Measurements from ENCODE around the gene KDM4B. TPM values are rescaled to one million over a fixed set of nuclear protein-coding genes. Genes with fewer than 3 reads are reported as not detected.

Gene KDM4B
- total RNA-seq, 1 donor from 2014 or later: 25.8 TPM

DNA sequence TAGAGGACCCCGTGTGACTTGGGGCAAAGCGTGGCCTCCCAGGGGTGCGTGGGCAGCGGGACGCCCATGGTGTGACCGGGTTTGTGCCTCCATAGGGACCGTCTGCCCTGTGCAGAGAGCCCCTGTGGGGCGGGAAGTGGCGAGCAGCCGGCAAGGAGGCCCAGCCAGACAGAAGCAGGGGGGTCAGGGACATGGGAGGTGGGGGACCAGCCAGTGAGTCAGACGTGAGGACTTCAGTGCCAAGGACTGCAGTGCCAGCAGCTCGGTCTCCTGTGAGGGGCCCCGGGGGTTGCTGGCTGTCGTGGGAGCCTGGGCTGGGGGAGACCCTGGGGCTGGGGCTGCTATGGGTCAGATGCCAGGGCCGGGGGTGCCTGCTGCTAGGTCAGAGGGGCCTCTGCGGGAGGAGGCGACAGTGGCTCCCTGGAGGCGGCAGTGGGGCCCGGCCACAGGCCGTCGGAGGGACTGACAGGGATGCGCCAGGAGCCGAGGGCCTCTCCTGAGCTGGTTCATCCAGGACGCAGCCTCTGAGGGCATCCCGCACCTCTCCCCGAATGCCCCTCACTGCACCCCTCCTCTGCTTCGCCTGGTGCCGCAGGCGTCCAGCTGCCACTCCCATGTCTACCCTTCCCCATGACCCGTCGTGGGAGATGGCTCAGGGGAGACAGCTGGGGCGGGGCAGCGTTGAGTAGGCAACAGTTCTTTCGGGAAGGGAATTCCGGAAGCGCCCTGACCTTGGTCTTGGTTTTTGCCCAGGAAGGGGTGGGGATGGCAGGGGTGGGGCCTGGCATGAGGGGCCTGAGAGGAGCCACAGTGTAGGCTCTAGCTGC is 80.0 kb downstream of the KDM4B start:
- DNase-seq (ENCODE audit: low read depth): peak; percentile 54

DNA sequence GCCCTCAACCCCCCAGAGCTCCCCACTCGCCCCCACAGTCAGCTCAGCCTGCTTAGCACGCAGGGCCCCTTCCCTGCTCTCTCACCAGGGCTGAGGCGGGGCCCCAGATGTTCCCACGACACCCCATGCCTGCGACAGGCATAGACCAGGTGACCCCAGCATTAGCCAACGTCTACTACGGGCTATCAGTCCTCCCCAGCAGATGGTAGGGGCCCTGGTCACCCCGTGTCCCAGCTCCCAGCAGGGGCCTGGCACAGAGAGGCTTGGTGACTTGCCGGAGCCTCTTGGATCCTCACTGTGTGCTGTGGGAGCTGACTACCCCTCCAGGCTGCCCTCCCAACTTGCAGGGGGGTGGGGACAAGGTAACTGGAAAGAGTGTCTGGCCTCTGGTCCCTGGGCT is 80.6 kb downstream of the KDM4B start:
- DNase-seq (ENCODE audit: low read depth): no peak

DNA sequence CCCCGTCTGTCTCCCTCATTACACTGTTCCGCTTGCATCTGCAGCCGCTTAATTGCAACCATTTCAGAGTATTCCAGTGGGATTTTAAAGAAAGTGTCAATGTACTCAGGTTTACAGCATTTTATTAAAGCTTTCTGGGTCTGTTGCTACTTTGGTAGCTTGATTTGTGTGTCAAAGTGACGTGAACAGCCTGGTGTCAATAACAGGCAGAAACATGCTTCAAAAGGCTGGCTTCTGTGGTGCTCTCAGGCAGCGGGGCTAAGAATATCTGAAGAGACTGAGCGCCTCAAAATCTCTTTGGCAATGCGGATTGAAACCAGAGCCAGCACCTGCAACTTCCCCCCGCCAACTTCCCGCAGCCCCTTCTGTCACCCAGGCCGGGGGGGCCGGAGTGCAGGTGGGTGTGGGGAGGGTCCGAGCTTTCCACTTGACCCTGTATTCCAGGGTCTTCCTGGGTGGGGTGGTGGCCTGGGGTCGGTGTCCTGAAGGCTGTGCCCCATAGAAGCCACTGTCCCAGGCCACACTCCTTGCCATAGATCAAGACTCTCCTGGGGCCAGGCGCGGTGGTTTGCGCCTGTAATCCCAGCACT is 81.2 kb downstream of the KDM4B start:
- DNase-seq (ENCODE audit: low read depth): no peak

DNA sequence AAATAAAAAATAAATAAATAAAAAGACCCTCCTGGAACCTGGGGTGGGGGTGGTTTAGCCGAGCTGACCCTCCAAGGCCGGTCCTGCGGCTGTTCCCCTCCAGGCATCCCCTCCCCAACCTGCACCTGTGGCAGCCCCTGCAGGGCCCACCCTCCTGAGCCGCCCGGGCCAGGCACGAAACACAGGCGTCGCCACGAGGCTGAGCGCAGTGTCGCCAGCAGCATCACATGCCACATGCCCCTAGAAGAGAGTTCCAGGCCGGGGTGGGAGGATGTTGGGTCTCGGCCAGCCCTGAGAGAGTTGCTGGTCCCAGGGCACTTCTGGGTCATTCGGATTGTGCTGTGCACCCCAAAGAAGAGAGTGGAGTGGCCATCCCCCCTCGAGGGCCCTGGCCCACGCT is 82.0 kb downstream of the KDM4B start:
- no peak for DNase-seq (ENCODE audit: low read depth)

DNA sequence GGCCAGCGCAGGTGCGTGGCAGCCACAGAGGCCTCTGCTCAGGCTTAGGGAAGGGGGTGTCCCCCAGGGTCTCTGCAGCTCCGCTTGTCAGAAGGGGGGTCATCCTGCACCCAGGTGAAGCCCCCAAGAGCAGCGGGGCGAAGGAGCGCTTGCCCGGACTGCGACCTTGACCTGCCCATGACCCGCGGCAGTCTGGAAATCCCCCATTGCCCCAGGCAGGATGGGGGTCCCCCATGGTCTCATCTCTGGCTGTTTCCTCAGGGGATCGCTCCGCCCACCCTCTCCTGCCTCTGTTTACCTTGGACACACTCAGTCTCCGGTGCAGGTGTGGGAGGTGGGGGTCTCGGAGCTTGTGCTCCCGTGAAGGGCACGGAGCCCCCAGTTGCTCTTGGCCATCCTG is 82.7 kb downstream of the KDM4B start:
- DNase-seq (ENCODE audit: low read depth): no peak

DNA sequence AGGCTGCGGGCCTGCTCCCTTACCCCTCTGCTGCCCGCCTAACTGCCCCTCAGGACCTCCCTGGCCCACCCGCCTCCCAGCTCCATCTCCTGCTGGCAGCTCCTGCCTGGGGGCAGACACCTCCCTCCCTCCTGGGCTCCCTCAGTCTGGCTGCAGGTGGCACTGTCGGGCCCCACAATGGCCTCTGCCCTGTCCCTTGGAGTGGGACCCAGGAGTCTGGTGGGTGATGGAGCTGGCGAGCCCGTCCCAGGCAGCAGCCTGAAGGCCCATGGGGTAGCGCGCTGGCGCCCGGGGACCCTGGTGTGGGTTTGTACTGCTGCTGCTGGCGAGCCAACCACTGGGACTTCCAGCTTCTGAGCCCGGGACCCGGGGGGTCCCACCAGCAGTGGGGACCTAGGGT is 83.6 kb downstream of the KDM4B start:
- no peak for DNase-seq (ENCODE audit: low read depth)

DNA sequence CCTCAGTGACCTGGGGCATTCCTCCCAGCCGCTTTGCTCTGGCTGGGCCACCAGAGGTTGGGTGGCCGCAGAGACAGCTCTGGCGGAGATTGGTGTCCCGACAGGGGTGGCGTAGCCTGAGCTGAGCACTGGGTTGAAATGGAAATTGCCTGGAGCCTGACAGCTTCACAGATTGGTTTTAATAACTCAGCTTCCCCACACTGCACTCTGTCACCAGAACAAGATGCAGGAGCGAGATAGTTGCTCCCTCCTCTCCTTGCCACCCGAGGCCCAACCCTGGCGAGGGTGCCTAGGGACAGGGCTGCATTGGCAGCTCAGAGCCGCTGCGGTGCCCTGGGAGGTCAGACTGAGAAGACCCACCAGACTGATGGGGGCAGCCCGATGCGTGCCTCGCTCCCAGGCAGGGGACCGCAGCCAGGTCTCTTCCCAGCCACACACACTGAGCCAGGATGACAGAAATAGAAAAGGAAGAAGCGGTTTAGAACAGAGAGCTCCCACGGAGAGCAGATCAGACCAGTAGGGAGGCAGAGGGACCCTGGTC is 84.1 kb downstream of the KDM4B start:
- no peak for DNase-seq (ENCODE audit: low read depth)

DNA sequence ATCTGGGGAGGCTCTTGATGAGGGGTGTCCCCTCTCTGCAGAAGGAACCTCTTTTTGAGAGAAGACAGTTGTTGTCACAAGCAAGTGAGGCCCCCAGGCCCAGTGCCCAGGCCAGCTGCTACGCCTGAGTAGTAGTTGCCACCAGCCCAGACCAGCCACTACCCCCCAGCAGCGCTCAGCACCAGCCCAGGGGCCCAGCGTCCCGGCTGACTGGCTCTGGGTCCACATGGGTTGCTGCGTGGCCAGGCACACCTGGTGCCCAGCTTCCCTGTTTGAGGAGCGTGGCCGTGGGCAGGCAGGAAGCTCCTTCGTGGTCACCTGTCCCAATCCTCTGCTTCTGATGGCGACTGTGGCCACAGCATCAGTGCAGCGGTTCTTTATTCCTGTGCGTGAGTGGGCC is 84.7 kb downstream of the KDM4B start:
- no peak for DNase-seq (ENCODE audit: low read depth)

DNA sequence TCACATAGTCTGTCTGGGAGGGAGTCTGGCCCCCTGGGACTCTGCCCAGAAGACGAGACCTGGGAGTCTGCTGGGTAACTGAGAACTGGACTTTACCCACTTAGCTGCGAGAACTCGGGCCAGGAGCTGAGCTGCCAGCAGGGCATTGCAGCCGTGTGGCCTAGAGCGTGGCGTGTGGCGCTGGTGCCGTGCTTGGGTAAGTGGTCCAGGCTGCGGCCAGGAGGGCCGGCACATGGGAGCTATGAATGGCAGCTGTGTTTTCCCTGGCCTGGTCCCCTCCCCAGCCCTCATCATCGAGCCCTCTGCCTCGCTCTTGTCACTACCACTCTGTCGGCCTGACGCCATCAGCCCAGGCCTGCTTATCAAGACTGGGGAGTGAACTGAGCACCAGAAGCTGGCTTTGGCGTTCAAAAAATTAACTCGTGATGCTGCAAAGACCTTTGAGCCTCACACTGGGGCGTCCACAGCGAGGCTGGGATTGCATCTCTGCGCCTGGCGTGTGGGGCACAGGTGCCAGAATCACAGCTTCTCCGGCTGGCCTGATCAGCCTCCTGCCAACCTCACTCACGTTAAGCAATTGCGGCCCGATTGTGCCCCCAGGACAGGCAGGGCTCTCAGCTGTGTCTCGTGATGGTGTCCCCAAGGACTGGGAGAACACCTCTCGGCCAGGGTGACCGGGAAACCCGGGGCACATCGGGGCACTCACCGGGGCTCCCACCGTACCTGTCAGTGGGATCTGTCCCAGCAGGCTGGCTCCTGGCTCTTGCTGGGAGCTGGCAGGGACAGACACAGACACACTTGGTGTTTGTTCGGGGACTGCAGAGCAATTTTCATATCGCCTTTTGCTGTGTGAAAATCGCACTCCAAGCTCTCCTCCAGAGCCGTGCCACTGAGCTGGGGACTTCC is 85.9 kb downstream of the KDM4B start:
- no peak for DNase-seq (ENCODE audit: low read depth)

DNA sequence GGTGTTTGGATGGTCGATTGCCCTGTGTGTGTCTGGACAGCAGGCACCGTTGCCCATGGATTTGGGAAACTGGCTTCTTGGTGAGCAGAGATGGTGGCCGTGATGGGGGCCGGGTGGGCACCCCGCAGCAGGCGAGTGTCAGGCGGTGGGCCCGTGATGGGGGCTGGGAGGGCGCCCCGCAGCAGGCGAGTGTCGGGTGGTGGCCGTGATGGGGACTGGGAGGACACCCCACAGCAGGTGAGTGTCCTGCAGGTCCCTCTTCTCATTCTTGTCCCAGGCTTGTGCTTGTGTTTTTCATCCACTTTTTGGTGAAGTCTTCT is 86.5 kb downstream of the KDM4B start:
- no peak for DNase-seq (ENCODE audit: low read depth)

DNA sequence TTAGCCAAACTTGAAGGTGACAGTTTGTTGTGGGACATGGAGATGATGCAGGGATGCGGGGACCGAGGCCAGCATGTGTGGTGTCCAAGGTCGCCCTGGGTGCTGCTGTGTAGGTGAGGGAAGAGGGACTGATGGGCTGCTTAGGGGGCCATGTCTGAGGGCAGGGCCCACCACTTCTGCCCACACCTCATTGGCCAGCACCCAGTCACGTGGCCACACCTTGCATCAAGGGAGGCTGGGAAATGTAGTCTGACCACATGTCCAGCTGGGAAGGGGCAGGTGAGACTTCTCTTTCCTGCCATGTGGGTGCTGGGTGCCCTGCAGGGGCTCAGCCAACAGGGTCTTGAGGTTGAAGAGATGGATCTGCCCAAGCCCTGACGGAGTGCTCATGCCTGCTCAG is 88.9 kb downstream of the KDM4B start:
- no peak for DNase-seq (ENCODE audit: low read depth)

DNA sequence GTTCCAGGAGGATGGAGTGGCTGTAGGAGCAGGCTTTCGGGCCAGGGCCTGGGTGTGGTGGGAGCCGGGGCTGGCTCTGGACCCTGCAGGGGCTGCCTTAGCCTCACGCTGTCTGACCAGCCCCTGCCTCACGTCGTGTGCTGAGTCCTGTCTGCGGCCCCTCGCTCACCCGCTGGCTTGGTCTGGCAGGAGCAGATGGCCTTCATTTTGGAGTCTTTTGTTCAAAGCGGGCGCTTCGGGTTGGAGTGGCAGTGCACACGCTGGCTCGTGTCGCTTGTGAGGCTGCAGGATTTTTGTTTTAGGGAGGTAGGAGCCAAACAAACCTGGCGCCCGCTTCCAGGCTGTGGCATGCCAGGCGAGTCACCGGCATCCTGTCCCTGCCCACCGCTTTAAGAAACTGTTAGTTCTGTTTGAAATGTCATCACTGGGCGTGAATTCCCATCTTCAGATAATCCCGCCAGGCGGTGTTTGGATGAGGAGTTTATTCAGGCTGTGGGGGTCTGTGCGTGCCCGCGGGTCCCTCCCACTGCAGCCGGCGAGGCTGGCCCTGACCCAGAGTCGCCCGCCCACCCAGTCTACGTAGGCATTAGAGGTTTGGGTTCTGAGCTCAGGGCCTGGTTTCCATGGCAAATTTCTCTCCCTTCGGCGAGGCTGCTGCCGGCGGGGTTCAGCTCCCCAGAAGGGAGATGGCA is 89.8 kb downstream of the KDM4B start:
- DNase-seq (ENCODE audit: low read depth): no peak

DNA sequence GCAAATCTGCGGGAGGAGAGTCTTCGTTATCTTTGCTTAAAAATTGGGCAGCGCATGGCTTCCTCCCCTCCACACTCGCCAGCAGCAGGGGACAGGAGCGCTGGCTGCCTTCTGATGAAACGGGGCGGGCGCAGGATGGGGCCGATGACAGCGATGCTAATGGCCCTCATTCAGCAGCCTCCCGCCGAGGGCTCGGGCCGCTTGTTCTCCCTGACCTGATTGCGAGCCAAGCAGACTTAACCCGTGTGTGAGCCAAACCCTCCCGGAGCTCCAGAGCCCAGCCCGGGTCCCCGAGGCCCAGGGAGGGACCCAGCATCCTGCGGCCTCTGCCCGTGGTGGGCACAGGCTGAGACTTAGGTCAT is 90.3 kb downstream of the KDM4B start:
- DNase-seq (ENCODE audit: low read depth): no peak

DNA sequence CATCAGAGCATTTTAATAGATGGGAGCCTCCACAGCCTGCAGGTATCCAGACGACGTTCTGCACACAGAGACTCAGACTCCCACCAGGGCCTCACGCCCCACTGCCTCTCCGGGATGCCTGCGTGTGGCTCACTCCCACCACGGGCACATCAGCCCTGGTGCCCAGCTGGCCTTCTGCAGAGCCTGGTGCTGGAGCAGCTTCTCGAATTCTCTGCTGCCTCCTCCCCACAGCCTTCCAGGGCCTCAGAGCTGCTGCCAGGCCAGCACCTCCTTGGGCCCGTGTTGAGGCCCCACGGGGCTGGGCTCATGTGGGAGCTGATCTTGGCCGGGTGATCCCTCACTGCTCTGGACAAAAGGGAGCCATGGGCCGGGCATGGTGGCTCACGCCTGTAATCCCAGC is 90.9 kb downstream of the KDM4B start:
- DNase-seq (ENCODE audit: low read depth): no peak

DNA sequence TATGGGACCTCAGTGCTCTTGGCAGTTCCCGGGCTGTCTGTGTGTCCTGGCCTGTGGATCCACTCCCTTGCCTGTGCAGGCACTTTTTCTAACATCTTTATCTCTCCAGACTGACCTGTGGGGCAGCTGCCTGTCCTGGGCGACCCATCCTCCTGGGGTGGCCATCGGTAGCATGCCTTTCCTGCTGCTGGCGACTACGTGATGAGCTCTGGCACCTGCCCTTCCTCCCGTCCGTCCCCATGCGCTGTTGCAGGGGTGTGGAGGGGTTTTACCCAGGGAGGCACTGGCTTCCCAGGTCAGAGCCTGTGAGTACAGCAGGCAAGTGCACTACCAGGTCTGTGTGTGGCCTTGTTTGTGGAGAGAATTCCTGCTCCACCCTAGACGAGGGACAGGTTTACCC is 93.3 kb downstream of the KDM4B start:
- no peak for DNase-seq (ENCODE audit: low read depth)

DNA sequence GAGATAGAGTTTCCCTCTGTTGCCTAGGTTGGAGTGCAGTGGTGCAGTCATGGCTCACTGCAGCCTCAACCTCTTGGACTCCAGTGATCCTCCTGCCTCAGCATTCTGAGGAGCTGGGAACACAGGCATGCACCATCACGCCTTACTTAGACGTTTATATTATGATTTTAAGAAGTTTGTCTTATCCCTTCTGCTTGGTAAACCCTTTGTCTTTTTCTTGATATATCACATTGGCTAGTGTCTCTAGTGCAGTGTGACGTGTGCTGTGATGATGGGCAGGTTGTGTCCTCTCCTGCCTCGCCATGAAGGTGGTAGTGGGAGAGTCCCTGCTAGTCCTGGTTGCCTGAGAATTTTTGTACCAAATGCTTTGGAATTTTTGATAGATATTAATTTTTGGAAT is 93.9 kb downstream of the KDM4B start:
- DNase-seq (ENCODE audit: low read depth): no peak

DNA sequence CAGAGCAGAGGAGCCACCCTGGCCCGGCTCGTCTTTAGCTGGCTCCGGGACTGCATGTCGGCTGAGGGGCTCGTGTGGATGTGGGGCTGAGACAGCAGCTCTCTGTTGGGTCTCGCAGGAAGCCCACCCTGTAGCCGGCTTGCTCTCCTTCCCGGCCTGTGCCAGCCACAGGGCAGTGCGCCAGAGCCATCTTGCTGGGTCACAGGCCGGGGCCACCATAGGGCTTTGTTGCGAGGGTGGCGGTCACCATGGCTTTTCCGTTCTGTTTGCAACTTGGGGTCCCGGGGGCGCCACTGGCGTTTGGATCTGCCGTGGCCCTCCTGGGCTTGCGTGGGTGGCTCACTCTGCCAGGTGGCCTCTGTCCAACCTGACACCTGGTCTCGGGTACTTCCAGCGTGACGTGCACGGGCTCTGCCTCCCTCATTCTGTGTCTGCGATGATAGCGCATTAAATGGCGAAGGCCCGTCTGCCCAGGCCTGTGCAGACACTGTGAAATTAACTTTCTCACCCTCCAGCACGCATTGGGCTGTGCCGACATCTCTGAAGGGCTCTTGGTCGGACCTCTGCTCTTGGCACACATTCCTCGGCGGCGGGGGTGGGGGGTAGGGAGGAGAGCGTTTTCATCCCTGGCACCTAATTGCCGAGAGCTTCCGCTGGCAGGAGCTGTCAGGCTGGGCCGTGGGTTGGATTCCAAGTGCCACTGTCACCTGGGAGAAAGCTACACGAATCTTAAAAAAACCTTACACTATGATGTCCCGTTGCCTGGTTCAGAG is 95.1 kb downstream of the KDM4B start:
- no peak for DNase-seq (ENCODE audit: low read depth)

DNA sequence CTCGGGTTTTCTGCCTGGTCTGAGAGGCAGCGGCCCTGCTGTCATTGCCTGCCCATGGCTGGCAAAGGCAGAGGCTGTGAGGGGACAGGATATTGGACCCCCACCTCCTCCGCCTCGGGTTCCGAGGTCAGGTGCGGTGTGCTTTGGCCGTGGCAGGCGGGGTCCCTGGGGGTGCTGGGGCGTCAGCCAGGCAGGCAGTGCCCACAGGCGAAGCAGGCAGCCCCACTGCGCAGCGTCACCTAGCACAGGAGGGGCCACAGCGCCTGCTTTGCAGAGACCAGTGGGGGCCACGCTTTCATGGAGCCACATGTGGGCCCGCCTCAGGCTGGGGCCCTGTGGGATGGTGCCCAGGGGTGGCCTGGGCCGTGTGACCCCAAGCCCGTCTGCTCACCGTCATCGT is 96.0 kb downstream of the KDM4B start:
- no peak for DNase-seq (ENCODE audit: low read depth)

DNA sequence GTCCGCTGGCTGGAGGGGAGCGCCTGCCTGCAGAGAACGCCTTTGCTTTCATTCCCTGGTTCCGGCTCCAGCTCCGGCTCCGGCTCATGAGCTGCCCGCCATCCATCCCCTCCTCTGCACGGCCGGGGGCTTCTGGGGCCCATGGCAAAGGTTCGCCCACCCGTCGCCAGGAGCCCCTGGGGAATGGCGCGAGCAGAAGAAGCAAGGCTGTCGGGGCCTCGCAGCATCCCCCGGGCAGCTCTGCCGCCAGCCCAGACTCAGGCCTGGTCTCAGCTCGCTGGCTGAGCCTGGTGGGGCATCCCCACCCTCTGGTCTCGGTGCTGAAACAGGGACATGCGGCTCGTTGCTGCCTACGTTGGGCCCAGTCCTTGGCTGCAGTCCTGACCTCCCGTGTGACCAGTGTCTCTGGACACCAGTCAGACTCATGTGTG is 96.8 kb downstream of the KDM4B start:
- no peak for DNase-seq (ENCODE audit: low read depth)

DNA sequence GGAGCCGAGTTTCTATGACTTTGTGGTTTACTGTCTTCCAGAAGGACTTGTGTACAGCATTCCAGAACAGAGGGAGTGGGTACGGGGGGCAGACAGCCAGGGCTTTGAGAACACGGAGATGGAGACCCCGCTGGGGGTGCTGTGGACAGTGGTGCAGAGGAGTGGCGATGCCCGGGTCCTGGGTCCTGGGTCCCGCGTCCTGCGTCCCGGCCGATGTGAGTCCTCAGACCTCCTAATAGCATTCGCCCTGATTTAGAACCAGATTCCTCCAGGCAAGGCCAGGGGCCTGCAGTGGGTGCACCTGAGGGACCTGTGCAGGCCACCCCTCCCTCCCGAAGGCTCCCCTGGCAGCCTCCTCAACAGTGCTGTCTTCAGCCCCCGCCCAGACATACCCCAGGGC is 97.9 kb downstream of the KDM4B start:
- no peak for DNase-seq (ENCODE audit: low read depth)

DNA sequence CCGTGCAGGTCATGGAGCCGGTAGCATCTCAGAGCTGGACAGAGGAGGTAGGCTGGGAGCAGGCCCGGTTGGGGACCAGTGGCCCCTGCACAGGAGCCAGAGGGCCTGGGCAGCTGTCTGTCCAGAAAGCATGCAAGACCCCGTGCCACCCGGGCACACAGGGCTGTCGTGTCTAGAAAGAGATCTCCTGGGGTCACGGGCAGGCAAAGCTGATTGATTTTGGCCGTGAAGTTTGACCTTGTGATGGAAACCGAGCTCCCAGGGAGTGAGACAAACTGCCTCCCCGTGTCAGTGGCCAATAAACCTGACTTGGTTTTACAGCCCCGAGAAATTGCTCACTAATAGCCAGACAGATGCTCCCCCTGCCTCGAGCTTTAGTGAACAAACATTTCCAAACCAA is 98.8 kb downstream of the KDM4B start:
- no peak for DNase-seq (ENCODE audit: low read depth)

Measured in myocyte (in vitro differentiated cells).